Tibial nerve (tissue), 4 donors: ENCODE data around the gene GAS2L1. TPM values are rescaled to one million over a fixed set of nuclear protein-coding genes. Genes with fewer than 3 reads are reported as not detected.

ENCODE experiments used
- DNase-seq, 2 donors: peaks; one replicate each; pipeline ENCODE4 v3.0.0-alpha.2; 2019; ENCODE audit warnings: low spot score in 2 of 2
- H3K27ac ChIP-seq, 4 donors: fragments of 200-600 bp; sonication (generic) in 3 of 4; one replicate each; pipeline ENCODE4 v1.5.1; 2017 to 2019; ENCODE audit warnings: mild to moderate bottlenecking in 1 of 4
- H3K27me3 ChIP-seq, 2 donors: fragments of 200-600 bp; sonication (generic) in 1 of 2; one replicate each; pipeline versions ENCODE4 v1.5.1 to v1.6.0; 2017 to 2019
- H3K36me3 ChIP-seq, 3 donors: fragments of 200-600 bp; sonication (generic); one replicate each; pipeline ENCODE4 v1.5.1; 2018 to 2019
- H3K4me1 ChIP-seq, 4 donors: fragments of 200-600 bp; sonication (generic) in 3 of 4; one replicate each; pipeline ENCODE4 v1.5.1; 2017 to 2019
- H3K4me3 ChIP-seq, 4 donors: fragments of 200-600 bp; sonication (generic) in 3 of 4; one replicate each; pipeline ENCODE4 v1.5.1; 2017 to 2019; ENCODE audit warnings: mild to moderate bottlenecking in 1 of 4, moderate library complexity in 1 of 4
- H3K9me3 ChIP-seq, 4 donors: fragments of 200-600 bp; sonication (generic) in 3 of 4; one replicate each; pipeline ENCODE4 v1.5.1; 2017 to 2019
- CTCF ChIP-seq, 5 experiments: fragments of 200-600 bp in 3 of 5; fragments of 450-650 bp in 2 of 5; sonication (generic) in 3 of 5; IDR thresholded peaks; one replicate each; pipeline ENCODE4 v1.5.1; 2016 to 2019; ENCODE audit warnings: antibody characterized with exemption in 5 of 5, mild to moderate bottlenecking in 3 of 5, moderate library complexity in 2 of 5
- EP300 ChIP-seq, 2 donors: sonication (generic); formaldehyde crosslinking; IDR thresholded peaks; one replicate each; pipeline ENCODE4 v1.6.1; 2017; ENCODE audit warnings: antibody characterized with exemption in 2 of 2, mild to moderate bottlenecking in 1 of 2
- POLR2A ChIP-seq, 2 donors: fragments of 450-650 bp; IDR thresholded peaks; one replicate each; pipeline ENCODE4 v1.6.1; 2017; ENCODE audit warnings: antibody characterized with exemption in 2 of 2, mild to moderate bottlenecking in 2 of 2, moderate library complexity in 2 of 2
- WGBS, 2 donors: methylation state at CpG; one replicate each; pipeline ENCODE4 v1.1.5; 2018; 5-methylcytosine and 5-hydroxymethylcytosine counted together
- total RNA-seq, 4 donors: library from RNA; depleted of rRNA; stranded (reverse); fragments of >200 nt; gene quantifications; one replicate each; pipeline ENCODE4 v1.1.0, GENCODE V29; 2016

Gene GAS2L1
- total RNA-seq, 4 donors from 2014 or later = 30.3 to 43.5 (median 35.1) TPM

DNA sequence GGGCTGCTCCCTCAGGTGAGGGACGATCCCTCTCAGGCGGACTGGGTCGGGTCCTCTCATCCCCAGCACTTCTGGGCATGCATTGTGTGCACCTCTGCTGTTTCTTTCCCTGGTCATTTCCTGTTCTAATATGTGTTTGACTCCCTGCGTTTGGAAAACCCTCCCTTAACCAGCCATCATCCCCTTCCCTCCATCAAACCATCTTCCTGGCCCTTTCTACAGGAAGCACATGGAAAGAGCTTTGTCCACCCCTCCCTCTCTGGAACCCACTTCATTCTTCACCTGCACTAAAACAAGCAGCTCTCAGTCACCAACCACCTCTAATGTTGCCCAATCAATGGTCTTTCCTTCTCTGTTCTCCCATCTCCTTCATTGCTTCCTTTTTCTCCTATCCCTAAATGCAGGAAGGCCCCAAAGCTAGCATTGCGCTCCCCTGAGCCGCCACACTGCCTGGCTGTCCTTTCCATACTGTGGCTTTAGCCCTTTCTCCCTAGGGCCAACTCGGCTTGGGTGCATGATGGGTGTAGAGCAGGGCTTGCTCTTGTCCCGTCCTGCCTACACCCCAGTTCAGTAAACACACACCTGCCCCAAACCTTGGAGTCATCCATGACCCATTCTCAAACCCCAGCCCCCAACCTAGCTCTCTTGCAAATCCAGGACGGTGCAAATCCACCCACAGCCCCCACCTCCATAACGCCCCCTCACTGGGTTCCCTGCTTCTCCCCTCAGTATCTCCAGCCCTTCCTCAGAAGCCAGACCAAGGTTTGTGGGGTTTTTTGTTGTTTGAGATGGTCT, 5.4 kb upstream of the GAS2L1 start:
- WGBS, 2 donors = 66 to 70% methylated on average over 10 of the region's 10 CpGs
- Histone ChIP-seq H3K27ac (no peak overlapping the region), H3K4me3 (no peak overlapping the region), H3K9me3 (no peaks in the 10 kb centered on the region), H3K27me3 (no peaks in the 10 kb centered on the region), H3K4me1 (peaks cover 0 to 23% (median 10%) of the 10 kb centered on the region in 4 donors), H3K36me3 (peaks cover 3 to 59% (median 37%) of the 10 kb centered on the region in 3 donors)
- TF ChIP-seq CTCF (IDR thresholded peaks at IDR 0.05) (no peak), POLR2A (IDR thresholded peaks at IDR 0.05) (no peak), EP300 (IDR thresholded peaks at IDR 0.05) (no peak)
- DNase-seq = no peak

DNA sequence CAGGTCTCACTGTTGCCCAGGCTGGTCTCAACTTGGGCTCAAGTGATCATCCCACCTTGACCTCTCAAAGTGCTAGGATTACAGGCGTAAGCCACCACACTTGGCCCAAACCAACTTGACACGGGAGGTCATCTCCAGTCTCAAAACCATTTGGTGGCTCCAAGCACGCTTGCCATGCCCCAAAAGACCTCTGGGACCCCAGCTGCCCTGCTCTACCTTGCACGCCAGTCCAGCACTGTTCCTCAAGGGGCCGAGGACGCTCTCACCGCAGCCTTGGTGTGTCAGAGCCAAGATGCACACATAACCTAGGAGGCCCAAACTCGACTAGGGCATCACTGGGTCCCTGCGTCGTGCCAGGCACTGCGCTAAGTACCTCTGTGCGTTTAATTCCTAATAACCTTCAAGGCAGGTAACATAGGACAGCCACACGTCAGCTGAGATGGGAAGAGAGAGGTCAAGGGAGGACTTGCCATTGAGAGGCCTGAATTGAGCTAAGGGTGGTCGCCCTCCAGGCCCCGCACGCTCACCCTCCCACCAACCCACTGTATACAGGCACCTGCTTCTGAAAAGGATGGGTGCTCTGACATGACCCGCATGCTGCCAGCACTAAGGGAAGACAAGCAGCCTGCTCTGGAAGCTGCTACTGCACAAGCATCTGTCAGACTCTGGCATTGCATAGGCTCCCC, 4.6 kb upstream of the GAS2L1 start:
- Histone ChIP-seq H3K36me3 (peaks cover 3 to 50% (median 29%) of the 10 kb centered on the region in 3 donors), H3K27ac (peak overlapping the region in 3 of 4 donors; percentile 13 to 67 (median 45)), H3K4me1 (peaks cover 0 to 23% (median 13%) of the 10 kb centered on the region in 4 donors), H3K4me3 (no peak overlapping the region), H3K9me3 (no peaks in the 10 kb centered on the region), H3K27me3 (no peaks in the 10 kb centered on the region)
- WGBS, 2 donors = 87 to 90% methylated on average over 17 of the region's 17 CpGs
- TF ChIP-seq EP300 (IDR thresholded peaks at IDR 0.05) = no peak
- TF ChIP-seq CTCF (IDR thresholded peaks at IDR 0.05) = no peak
- TF ChIP-seq POLR2A (IDR thresholded peaks at IDR 0.05) = no peak
- DNase-seq = no peak

DNA sequence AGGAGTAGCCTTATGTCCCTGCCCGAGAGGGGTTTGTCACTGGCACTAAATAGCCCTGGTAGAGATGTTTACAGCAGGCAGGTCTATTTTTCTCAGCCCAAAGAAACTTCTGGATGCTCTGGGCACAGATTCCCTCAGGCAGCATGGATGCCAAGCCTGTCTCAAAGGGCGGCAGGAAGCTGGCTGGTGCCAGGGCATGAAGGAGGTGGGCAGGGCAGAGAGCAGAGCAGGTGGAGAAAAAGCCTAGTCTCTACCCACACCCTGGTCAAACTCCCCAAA, 4.1 kb upstream of the GAS2L1 start:
- WGBS, 2 donors = 61 to 64% methylated on average over 2 of the region's 2 CpGs
- Histone ChIP-seq H3K27ac (peak overlapping the region in 3 of 4 donors; percentile 13 to 67 (median 45)), H3K9me3 (no peaks in the 10 kb centered on the region), H3K4me1 (peaks cover 0 to 26% (median 16%) of the 10 kb centered on the region in 4 donors), H3K36me3 (peaks cover 0 to 46% (median 24%) of the 10 kb centered on the region in 3 donors), H3K27me3 (no peaks in the 10 kb centered on the region), H3K4me3 (no peak overlapping the region)
- TF ChIP-seq POLR2A (IDR thresholded peaks at IDR 0.05) = no peak
- no peak for TF ChIP-seq CTCF (IDR thresholded peaks at IDR 0.05)
- no peak for DNase-seq

- TF ChIP-seq POLR2A (IDR thresholded peaks at IDR 0.05) (no peak), CTCF (IDR thresholded peaks at IDR 0.05) (peak in 1 of 5 experiments; percentile 13)
- peaks cover 0 to 31% (median 21%) of the 10 kb centered on the region in 4 donors for H3K4me1 ChIP-seq
- no peak overlapping the region for H3K4me3 ChIP-seq
- H3K27me3 ChIP-seq = no peaks in the 10 kb centered on the region
- H3K9me3 ChIP-seq = no peaks in the 10 kb centered on the region
- DNase-seq = no peak
- WGBS, 2 donors = 48 to 57% methylated on average over 9 to 13 of the region's 13 CpGs
- H3K36me3 ChIP-seq = peaks cover 0 to 40% (median 18%) of the 10 kb centered on the region in 3 donors
- peak overlapping the region; percentile 13 to 67 (median 38) for H3K27ac ChIP-seq
Measured at GRCh38 chr22:29302681-29303465, 3.6 kb upstream of the GAS2L1 start.
